Measurements from ENCODE around the gene CHAC1.

Gene CHAC1

GRCh38 chr15:40925495-40925862 is 27.8 kb upstream of the CHAC1 start:
- DNase-seq = no peak

- DNase-seq = no peak
Measured at GRCh38 chr15:40925863-40926658, 27.2 kb upstream of the CHAC1 start.

- no peak for DNase-seq
Measured at GRCh38 chr15:40926659-40927494, 26.4 kb upstream of the CHAC1 start.

GRCh38 chr15:40927495-40927872 is 25.8 kb upstream of the CHAC1 start:
- DNase-seq = no peak

GRCh38 chr15:40927873-40928806 is 25.1 kb upstream of the CHAC1 start:
- no peak for DNase-seq

- no peak for DNase-seq
Measured at GRCh38 chr15:40928821-40929659, 24.2 kb upstream of the CHAC1 start, which contains the start of gene DLL4. Gene DLL4, plus strand, starts transcription at chr15:40929340. Its CDS starts 329 bp downstream, at chr15:40929669.

GRCh38 chr15:40929660-40930429 is 23.4 kb upstream of the CHAC1 start:
- no peak for DNase-seq

GRCh38 chr15:40930430-40931299 is 22.6 kb upstream of the CHAC1 start:
- DNase-seq = no peak

- no peak for DNase-seq
Measured at GRCh38 chr15:40931300-40932142, 21.8 kb upstream of the CHAC1 start.

GRCh38 chr15:40932156-40932555 is 21.1 kb upstream of the CHAC1 start:
- DNase-seq = no peak

GRCh38 chr15:40932649-40933516 is 20.4 kb upstream of the CHAC1 start:
- DNase-seq = no peak

- DNase-seq = no peak
Measured at GRCh38 chr15:40933517-40933902, 19.8 kb upstream of the CHAC1 start.

- DNase-seq = no peak
Measured at GRCh38 chr15:40934457-40934856, 18.8 kb upstream of the CHAC1 start.

GRCh38 chr15:40936234-40936708 is 17.0 kb upstream of the CHAC1 start:
- no peak for DNase-seq

- DNase-seq = no peak
Measured at GRCh38 chr15:40936709-40937666, 16.3 kb upstream of the CHAC1 start.

GRCh38 chr15:40937762-40938535 is 15.3 kb upstream of the CHAC1 start:
- DNase-seq = no peak

Measured in NCI-H1694 (cell line).